ENCODE data around the gene KRT3. TPM values are rescaled to one million over a fixed set of nuclear protein-coding genes. Genes with fewer than 3 reads are reported as not detected.

KRT3 gene
- total RNA-seq, 5 donors from 2014 or later (not counting 1 experiment from before 2014, with no cell fraction given), result not detected

- no peaks in the 10 kb centered on the region for H3K36me3 ChIP-seq (ENCODE audit: control insufficient read depth in 2 of 2, extremely low read depth in 1 of 2, insufficient read depth in 1 of 2, low read length in 1 of 2)
- ATAC-seq (replicated peaks in 1 of 4), result no peak
- 58% methylated on average over 2 of the region's 5 CpGs for WGBS (ENCODE audit: insufficient coverage)
- DNase-seq, result no peak
- no peaks in the 10 kb centered on the region for H3K9me3 ChIP-seq
- ChIA-PET CTCF (no interaction called here), POLR2A (no interaction called here)
- H3K27me3 Mint-ChIP-seq, result peaks cover 5 to 8% of the 10 kb centered on the region in 2 donors
- peaks cover 2 to 18% of the 10 kb centered on the region in 2 experiments for H3K27me3 ChIP-seq (replicated peaks in 1 of 2; ENCODE audit: control insufficient read depth in 2 of 2, extremely low read depth in 1 of 2, insufficient read depth in 2 of 2, low read length in 1 of 2)
- no peaks in the 10 kb centered on the region for H3K4me1 ChIP-seq (ENCODE audit: control insufficient read depth in 1 of 2, extremely low read depth in 1 of 2, insufficient read depth in 2 of 2, low read length in 2 of 2)
- no peak overlapping the region for H3K27ac Mint-ChIP-seq
- no peak overlapping the region for H3K4me3 Mint-ChIP-seq
- no peaks in the 10 kb centered on the region for H3K36me3 Mint-ChIP-seq
- H3K9me3 Mint-ChIP-seq, result no peaks in the 10 kb centered on the region
- no peak overlapping the region for H3K4me3 ChIP-seq (ENCODE audit: control insufficient read depth in 1 of 2, extremely low read depth in 1 of 2, low read length in 1 of 2)
- no peak overlapping the region for H3K27ac ChIP-seq (ENCODE audit: low read length)
- H3K4me1 Mint-ChIP-seq, result no peaks in the 10 kb centered on the region
Observed at GRCh38 chr12:52776435-52776834, 19.5 kb downstream of the KRT3 start.

GRCh38 chr12:52774629-52775250, 21.2 kb downstream of the KRT3 start:
- H3K36me3 Mint-ChIP-seq, result no peaks in the 10 kb centered on the region
- POLR2A ChIA-PET, result no interaction called here
- Histone ChIP-seq H3K27me3 (replicated peaks in 1 of 2; ENCODE audit: control insufficient read depth in 2 of 2, extremely low read depth in 1 of 2, insufficient read depth in 2 of 2, low read length in 1 of 2) (peaks cover 0 to 17% of the 10 kb centered on the region in 2 experiments), H3K36me3 (ENCODE audit: control insufficient read depth in 2 of 2, extremely low read depth in 1 of 2, insufficient read depth in 1 of 2, low read length in 1 of 2) (no peaks in the 10 kb centered on the region), H3K9me3 (no peaks in the 10 kb centered on the region), H3K27ac (ENCODE audit: low read length) (no peak overlapping the region), H3K4me3 (ENCODE audit: control insufficient read depth in 1 of 2, extremely low read depth in 1 of 2, low read length in 1 of 2) (no peak overlapping the region), H3K4me1 (ENCODE audit: control insufficient read depth in 1 of 2, extremely low read depth in 1 of 2, insufficient read depth in 2 of 2, low read length in 2 of 2) (no peaks in the 10 kb centered on the region)
- no peak overlapping the region for H3K4me3 Mint-ChIP-seq
- H3K27me3 Mint-ChIP-seq, result peaks cover 3 to 9% of the 10 kb centered on the region in 2 donors
- CTCF ChIA-PET, result no interaction called here
- H3K9me3 Mint-ChIP-seq, result no peaks in the 10 kb centered on the region
- DNase-seq (no peak), ATAC-seq (replicated peaks in 1 of 4) (no peak)
- H3K27ac Mint-ChIP-seq, result no peak overlapping the region
- H3K4me1 Mint-ChIP-seq, result no peaks in the 10 kb centered on the region
- 69% methylated on average over 5 of the region's 8 CpGs for WGBS (ENCODE audit: insufficient coverage)

- Histone ChIP-seq H3K27me3 (replicated peaks in 1 of 2; ENCODE audit: control insufficient read depth in 2 of 2, extremely low read depth in 1 of 2, insufficient read depth in 2 of 2, low read length in 1 of 2) (peaks cover 0 to 11% of the 10 kb centered on the region in 2 experiments), H3K4me3 (ENCODE audit: control insufficient read depth in 1 of 2, extremely low read depth in 1 of 2, low read length in 1 of 2) (no peak overlapping the region), H3K27ac (ENCODE audit: low read length) (no peak overlapping the region), H3K9me3 (no peaks in the 10 kb centered on the region), H3K4me1 (ENCODE audit: control insufficient read depth in 1 of 2, extremely low read depth in 1 of 2, insufficient read depth in 2 of 2, low read length in 2 of 2) (no peaks in the 10 kb centered on the region), H3K36me3 (ENCODE audit: control insufficient read depth in 2 of 2, extremely low read depth in 1 of 2, insufficient read depth in 1 of 2, low read length in 1 of 2) (no peaks in the 10 kb centered on the region)
- no peak overlapping the region for H3K27ac Mint-ChIP-seq
- CTCF ChIA-PET, result no interaction called here
- no peaks in the 10 kb centered on the region for H3K4me1 Mint-ChIP-seq
- ATAC-seq (replicated peaks in 1 of 4) (no peak), DNase-seq (no peak)
- peaks cover 0 to 4% of the 10 kb centered on the region in 2 donors for H3K27me3 Mint-ChIP-seq
- 43% methylated on average over 1 of the region's 3 CpGs for WGBS (ENCODE audit: insufficient coverage)
- POLR2A ChIA-PET, result no interaction called here
- no peaks in the 10 kb centered on the region for H3K9me3 Mint-ChIP-seq
- H3K36me3 Mint-ChIP-seq, result no peaks in the 10 kb centered on the region
- H3K4me3 Mint-ChIP-seq, result no peak overlapping the region
Observed at GRCh38 chr12:52772772-52773171, 23.1 kb downstream of the KRT3 start.

- WGBS (ENCODE audit: insufficient coverage), result 76% methylated on average over 3 of the region's 4 CpGs
- H3K27ac ChIP-seq (ENCODE audit: low read length), result no peak overlapping the region
- H3K27me3 ChIP-seq (replicated peaks in 1 of 2; ENCODE audit: control insufficient read depth in 2 of 2, extremely low read depth in 1 of 2, insufficient read depth in 2 of 2, low read length in 1 of 2), result peaks cover 0 to 10% of the 10 kb centered on the region in 2 experiments
- no peaks in the 10 kb centered on the region for H3K9me3 ChIP-seq
- H3K4me1 ChIP-seq (ENCODE audit: control insufficient read depth in 1 of 2, extremely low read depth in 1 of 2, insufficient read depth in 2 of 2, low read length in 2 of 2), result no peaks in the 10 kb centered on the region
- CTCF ChIA-PET, result interaction anchor here in 1 of 2 donors (0.7 kb wide), 1 partner anchor 445 kb away, joined by 3 read pairs; no protein-coding TSS in a partner anchor
- H3K36me3 ChIP-seq (ENCODE audit: control insufficient read depth in 2 of 2, extremely low read depth in 1 of 2, insufficient read depth in 1 of 2, low read length in 1 of 2), result no peaks in the 10 kb centered on the region
- H3K36me3 Mint-ChIP-seq, result no peaks in the 10 kb centered on the region
- no peaks in the 10 kb centered on the region for H3K4me1 Mint-ChIP-seq
- no peak overlapping the region for H3K4me3 ChIP-seq (ENCODE audit: control insufficient read depth in 1 of 2, extremely low read depth in 1 of 2, low read length in 1 of 2)
- no peak for ATAC-seq (replicated peaks in 1 of 4)
- H3K27ac Mint-ChIP-seq, result no peak overlapping the region
- H3K4me3 Mint-ChIP-seq, result no peak overlapping the region
- peaks cover 0 to 4% of the 10 kb centered on the region in 2 donors for H3K27me3 Mint-ChIP-seq
- POLR2A ChIA-PET, result no interaction called here
- DNase-seq, result no peak
- no peaks in the 10 kb centered on the region for H3K9me3 Mint-ChIP-seq
Observed at GRCh38 chr12:52772188-52772587, 23.7 kb downstream of the KRT3 start.

- Mint-ChIP-seq H3K4me1 (no peaks in the 10 kb centered on the region), H3K36me3 (no peaks in the 10 kb centered on the region), H3K4me3 (no peak overlapping the region), H3K27me3 (peaks cover 0 to 4% of the 10 kb centered on the region in 2 donors), H3K27ac (no peak overlapping the region), H3K9me3 (no peaks in the 10 kb centered on the region)
- ChIA-PET POLR2A (no interaction called here), CTCF (no interaction called here)
- Histone ChIP-seq H3K4me3 (ENCODE audit: control insufficient read depth in 1 of 2, extremely low read depth in 1 of 2, low read length in 1 of 2) (no peak overlapping the region), H3K27me3 (replicated peaks in 1 of 2; ENCODE audit: control insufficient read depth in 2 of 2, extremely low read depth in 1 of 2, insufficient read depth in 2 of 2, low read length in 1 of 2) (peaks cover 0 to 4% of the 10 kb centered on the region in 2 experiments), H3K4me1 (ENCODE audit: control insufficient read depth in 1 of 2, extremely low read depth in 1 of 2, insufficient read depth in 2 of 2, low read length in 2 of 2) (no peaks in the 10 kb centered on the region), H3K9me3 (no peaks in the 10 kb centered on the region), H3K27ac (ENCODE audit: low read length) (no peak overlapping the region), H3K36me3 (ENCODE audit: control insufficient read depth in 2 of 2, extremely low read depth in 1 of 2, insufficient read depth in 1 of 2, low read length in 1 of 2) (no peaks in the 10 kb centered on the region)
- no peak for ATAC-seq (replicated peaks in 1 of 4)
- WGBS (ENCODE audit: insufficient coverage), result 80% methylated on average over 1 of the region's 4 CpGs
- DNase-seq, result no peak
Observed at GRCh38 chr12:52771505-52771904, 24.4 kb downstream of the KRT3 start.

- Mint-ChIP-seq H3K4me1 (no peaks in the 10 kb centered on the region), H3K27ac (no peak overlapping the region), H3K9me3 (no peaks in the 10 kb centered on the region), H3K27me3 (peaks cover 0 to 4% of the 10 kb centered on the region in 2 donors), H3K36me3 (no peaks in the 10 kb centered on the region), H3K4me3 (no peak overlapping the region)
- ChIA-PET POLR2A (interaction anchor here in 1 of 2 donors (0.6 kb wide), 1 partner anchor 264 kb away, joined by 3 read pairs; no protein-coding TSS in a partner anchor), CTCF (no interaction called here)
- 38% methylated on average over 2 of the region's 6 CpGs for WGBS (ENCODE audit: insufficient coverage)
- Histone ChIP-seq H3K9me3 (no peaks in the 10 kb centered on the region), H3K27me3 (replicated peaks in 1 of 2; ENCODE audit: control insufficient read depth in 2 of 2, extremely low read depth in 1 of 2, insufficient read depth in 2 of 2, low read length in 1 of 2) (peaks cover 0 to 2% of the 10 kb centered on the region in 2 experiments), H3K4me3 (ENCODE audit: control insufficient read depth in 1 of 2, extremely low read depth in 1 of 2, low read length in 1 of 2) (no peak overlapping the region), H3K27ac (ENCODE audit: low read length) (no peak overlapping the region), H3K36me3 (ENCODE audit: control insufficient read depth in 2 of 2, extremely low read depth in 1 of 2, insufficient read depth in 1 of 2, low read length in 1 of 2) (no peaks in the 10 kb centered on the region), H3K4me1 (ENCODE audit: control insufficient read depth in 1 of 2, extremely low read depth in 1 of 2, insufficient read depth in 2 of 2, low read length in 2 of 2) (no peaks in the 10 kb centered on the region)
- no peak for ATAC-seq (replicated peaks in 1 of 4)
- DNase-seq, result no peak
Observed at GRCh38 chr12:52771088-52771487, 24.8 kb downstream of the KRT3 start.

GRCh38 chr12:52769946-52770345, 26.0 kb downstream of the KRT3 start:
- no peaks in the 10 kb centered on the region for H3K4me1 Mint-ChIP-seq
- ChIA-PET CTCF (no interaction called here), POLR2A (no interaction called here)
- no peak overlapping the region for H3K27ac Mint-ChIP-seq
- Histone ChIP-seq H3K4me1 (ENCODE audit: control insufficient read depth in 1 of 2, extremely low read depth in 1 of 2, insufficient read depth in 2 of 2, low read length in 2 of 2) (no peaks in the 10 kb centered on the region), H3K9me3 (no peaks in the 10 kb centered on the region), H3K36me3 (ENCODE audit: control insufficient read depth in 2 of 2, extremely low read depth in 1 of 2, insufficient read depth in 1 of 2, low read length in 1 of 2) (no peaks in the 10 kb centered on the region), H3K4me3 (ENCODE audit: control insufficient read depth in 1 of 2, extremely low read depth in 1 of 2, low read length in 1 of 2) (no peak overlapping the region), H3K27ac (ENCODE audit: low read length) (no peak overlapping the region), H3K27me3 (replicated peaks in 1 of 2; ENCODE audit: control insufficient read depth in 2 of 2, extremely low read depth in 1 of 2, insufficient read depth in 2 of 2, low read length in 1 of 2) (peaks cover 0 to 2% of the 10 kb centered on the region in 2 experiments)
- ATAC-seq (replicated peaks in 1 of 4) (no peak), DNase-seq (no peak)
- no peaks in the 10 kb centered on the region for H3K36me3 Mint-ChIP-seq
- H3K27me3 Mint-ChIP-seq, result peaks cover 0 to 4% of the 10 kb centered on the region in 2 donors
- no peak overlapping the region for H3K4me3 Mint-ChIP-seq
- H3K9me3 Mint-ChIP-seq, result no peaks in the 10 kb centered on the region

All from T-cell (primary cell).